K562 (cell line): Measurements from ENCODE around the gene PON1. TPM values are rescaled to one million over a fixed set of nuclear protein-coding genes. Genes with fewer than 3 reads are reported as not detected.
A peak's percentile ranks its signal among the peaks of the same experiment; 100 is the strongest.

Source experiments
- ATAC-seq: fragments of 200-7000 bp; cut with Tn5 transposase; 3 replicates; pipeline ENCODE4 v1.9.1; 2020; ENCODE audit warnings: moderate library complexity
- BruUV-seq: library from RNA; stranded (reverse); fragments of 400-500 nt; replicated peaks from 2 replicates; lab custom pipeline; 2021; lab: Mats Ljungman, UMichigan
- CTCF ChIA-PET: fragments of 300-600 bp; formaldehyde crosslinking; extraction: SDS; loops from one replicate; lab custom pipeline; 2021; ENCODE audit warnings: low intra/inter-chr PET ratio; lab: Yijun Ruan, JAX
- POLR2A ChIA-PET: fragments of 300-600, 350-650 bp; sonication (Branson Sonifier 250); formaldehyde crosslinking; extraction: SDS; loops from one replicate; lab custom pipeline; 2021; ENCODE audit warnings: antibody characterized with exemption, inconsistent platforms; lab: Yijun Ruan, JAX
- DNase-seq, 4 experiments: peaks; one replicate each; pipeline versions ENCODE4 v3.0.0 to v3.0.0-alpha.2; 2011 to 2018; ENCODE audit warnings: low spot score in 3 of 4, mixed read lengths in 3 of 4; ENCODE audit errors: extremely low read depth in 1 of 4
- FAIRE-seq: peaks from 2 replicates; lab custom pipeline; 2011; peaks lifted over from hg19 to GRCh38; lab: Jason Lieb, UNC
- H2AFZ ChIP-seq: 2 replicates; pipeline ENCODE4 v1.6.0; 2011; ENCODE audit warnings: low read depth, low read length, control low read depth, inconsistent platforms
- H3K27ac ChIP-seq: fragments of 200-600 bp; 3 replicates; pipeline ENCODE4 v1.8.0; 2011; ENCODE audit warnings: low read depth, mild to moderate bottlenecking, control low read depth, inconsistent platforms, low read length, moderate library complexity, mixed read lengths; ENCODE audit errors: extremely low read depth
- H3K27me3 ChIP-seq, 2 experiments: fragments of 300-600 bp in 1 of 2; 2 replicates in 1 of 2; 3 replicates in 1 of 2; pipeline versions ENCODE4 v1.6.0 to v1.8.0; 2011; ENCODE audit warnings: inconsistent platforms in 2 of 2, low read length in 2 of 2, mild to moderate bottlenecking in 1 of 2, mixed read lengths in 1 of 2, moderate library complexity in 1 of 2; ENCODE audit not compliant: control insufficient read depth in 2 of 2, insufficient read depth in 2 of 2
- H3K36me3 ChIP-seq: fragments of 300-600 bp; 3 replicates; pipeline ENCODE4 v1.8.0; 2011; ENCODE audit warnings: mild to moderate bottlenecking, low read length, inconsistent platforms; ENCODE audit not compliant: control insufficient read depth, insufficient read depth
- H3K4me1 ChIP-seq, 2 experiments: fragments of 200-600 bp in 1 of 2; replicated peaks in 1 of 2; 2 replicates in 1 of 2; 3 replicates in 1 of 2; pipeline versions ENCODE4 v1.5.1 to v1.8.0; 2011; ENCODE audit warnings: inconsistent platforms in 2 of 2, low read length in 2 of 2, mild to moderate bottlenecking in 1 of 2, mixed read lengths in 1 of 2, moderate library complexity in 1 of 2; ENCODE audit not compliant: control insufficient read depth in 2 of 2, insufficient read depth in 2 of 2
- H3K4me2 ChIP-seq: 2 replicates; pipeline ENCODE4 v1.6.1; 2011; ENCODE audit warnings: low read length, control low read depth, inconsistent platforms, mixed read lengths; ENCODE audit not compliant: insufficient read depth
- H3K4me3 ChIP-seq: fragments of 200-600 bp; sonication (generic), shearing (Covaris generic); 2 replicates; pipeline ENCODE4 v1.5.1; 2016; ENCODE audit warnings: control low read depth, inconsistent platforms
- H3K79me2 ChIP-seq: fragments of 200-600 bp; 3 replicates; pipeline ENCODE4 v1.8.0; 2011; ENCODE audit warnings: low read length, inconsistent platforms; ENCODE audit not compliant: control insufficient read depth, insufficient read depth
- H3K9ac ChIP-seq, 2 experiments: 2 replicates each; pipeline versions ENCODE4 v1.6.0 to v1.6.1; 2011; ENCODE audit warnings: low read depth in 2 of 2, low read length in 2 of 2, control low read depth in 1 of 2, inconsistent platforms in 1 of 2, mild to moderate bottlenecking in 1 of 2, mixed read lengths in 1 of 2; ENCODE audit not compliant: insufficient read depth in 1 of 2
- H3K9me1 ChIP-seq: one replicate; pipeline ENCODE4 v1.6.0; 2011; ENCODE audit warnings: inconsistent platforms, mild to moderate bottlenecking, low read length, moderate library complexity; ENCODE audit not compliant: control insufficient read depth, insufficient read depth
- H3K9me3 ChIP-seq: replicated peaks from 2 replicates; pipeline ENCODE4 v1.5.1; 2011; ENCODE audit warnings: low read depth, low read length, inconsistent platforms; ENCODE audit not compliant: control insufficient read depth, insufficient read depth
- H4K20me1 ChIP-seq: replicated peaks from 2 replicates; pipeline ENCODE4 v1.6.1; 2011; ENCODE audit warnings: low read length, inconsistent platforms, mixed read lengths; ENCODE audit not compliant: control insufficient read depth, insufficient read depth
- ATF7 ChIP-seq: fragments of 450-650 bp; IDR thresholded peaks from 2 replicates; pipeline ENCODE4 v1.7.1; 2014; ENCODE audit warnings: mild to moderate bottlenecking, moderate library complexity
- KAT7 ChIP-seq: sonication (generic); formaldehyde crosslinking; IDR thresholded peaks from 2 replicates; pipeline ENCODE4 v1.8.0; 2022; ENCODE audit warnings: missing genetic modification reagents, mild to moderate bottlenecking, borderline replicate concordance
- KAT8 ChIP-seq: fragments of 450-650 bp; IDR thresholded peaks from 2 replicates; pipeline ENCODE4 v1.6.1; 2016; ENCODE audit warnings: low read depth, mild to moderate bottlenecking
- MEIS2 ChIP-seq: fragments of 450-650 bp; IDR thresholded peaks from 2 replicates; pipeline ENCODE4 v1.6.1; 2014; ENCODE audit warnings: mild to moderate bottlenecking; ENCODE audit not compliant: partially characterized antibody
- TCF3 ChIP-seq: sonication (generic); formaldehyde crosslinking; IDR thresholded peaks from 2 replicates; pipeline ENCODE4 v1.4.0; 2020; ENCODE audit warnings: mild to moderate bottlenecking, missing genetic modification reagents
- TSHZ1 ChIP-seq: fragments of 250-450 bp; sonication (Bioruptor Pico); IDR thresholded peaks from 2 replicates; pipeline ENCODE4 v1.4.0; 2020; ENCODE audit warnings: mild to moderate bottlenecking, moderate library complexity
- ZNF695 ChIP-seq: fragments of 450-650 bp; formaldehyde crosslinking; IDR thresholded peaks from 2 replicates; pipeline ENCODE4 v1.4.0; 2020; ENCODE audit warnings: mild to moderate bottlenecking, moderate library complexity
- WGBS: fragments of 100-300 bp; shearing (Covaris generic); methylation state at CpG from one replicate; pipeline ENCODE4 v1.1.6; 2016; ENCODE audit warnings: low coverage, mixed read lengths; ENCODE audit not compliant: insufficient coverage; ENCODE audit errors: missing lambda C conversion rate; 5-methylcytosine and 5-hydroxymethylcytosine counted together
- in situ Hi-C: fragments of 300-500 bp; cut with MboI; formaldehyde crosslinking; loops from 4 replicates; pipeline ENCODE4 v1.15.0; 2018; ENCODE audit warnings: inconsistent platforms, mixed read lengths
- intact Hi-C: fragments of 100-400 bp; cut with micrococcal nuclease; formaldehyde crosslinking; loops from 2 replicates; pipeline ENCODE4 v1.14.2; 2022
- polyA plus RNA-seq, 8 experiments: library from polyadenylated mRNA; depleted of rRNA in 4 of 8; stranded (reverse) in 5 of 8; unstranded in 3 of 8; fragments of >200 nt; fragmentation: Nextera tagmentation in 2 of 8; fragmentation: Illumina TruSeq in 1 of 8; extraction: Ambion mirVana in 2 of 8; extraction: Trizol in 1 of 8; gene quantifications; 2 replicates each; pipeline versions ENCODE4 v1.2.1 to v1.2.3, GENCODE V29; 2011 to 2014; ENCODE audit warnings: inconsistent platforms in 1 of 8, missing spikeins in 1 of 8
- total RNA-seq, 7 experiments: library from RNA; depleted of rRNA in 6 of 7; stranded (reverse); fragments of >200 nt in 6 of 7; fragmentation: Illumina TruSeq in 2 of 7; extraction: Trizol in 2 of 7; gene quantifications; 2 replicates each; pipeline versions ENCODE4 v1.2.1 to v1.2.3, GENCODE V29; 2011 to 2021; ENCODE audit warnings: low replicate concordance in 1 of 7
- TF ChIP-seq, protein P1 (sequence below): fragments of 450-650 bp; formaldehyde crosslinking; IDR thresholded peaks from 2 replicates; pipeline ENCODE4 v1.4.0; 2020; ENCODE audit warnings: mild to moderate bottlenecking
- TF ChIP-seq, protein P2 (sequence below), 2 experiments: fragments of 450-650 bp; conservative IDR thresholded peaks; 2 replicates each; pipeline ENCODE4 v1.6.1; 2017; ENCODE audit warnings: mild to moderate bottlenecking in 2 of 2, moderate library complexity in 2 of 2
- TF ChIP-seq, protein P3 (sequence below): fragments of 450-650 bp; IDR thresholded peaks from 2 replicates; pipeline ENCODE4 v1.6.1; 2016; ENCODE audit warnings: antibody characterized with exemption
- TF ChIP-seq, protein P4 (sequence below): sonication (generic); formaldehyde crosslinking; IDR thresholded peaks from 2 replicates; pipeline ENCODE4 v1.8.1; 2023; ENCODE audit warnings: mild to moderate bottlenecking, missing genetic modification reagents

PON1 gene
- total and polyA plus RNA-seq, 9 of the 15 experiments (the other 6 are each of a cell fraction or from before 2014, with no cell fraction given) = not detected

- TF ChIP-seq TSHZ1 (CRISPR knock-in tag) = no peak
These were observed 6.4 kb downstream of the PON1 start (continued) for GRCh38 chr7:95317966-95318365.

GRCh38 chr7:95317546-95317945 is 6.8 kb downstream of the PON1 start:
- FAIRE-seq (peak; percentile 80), ATAC-seq (peak; percentile 82), DNase-seq (peak in 2 of 4 experiments; percentile 45 to 53)
- H3K36me3 ChIP-seq = no peaks in the 10 kb centered on the region
- no peak overlapping the region for H3K27ac ChIP-seq
- no peaks in the 10 kb centered on the region for H3K79me2 ChIP-seq
- no peaks in the 10 kb centered on the region for H3K27me3 ChIP-seq
- H3K9ac ChIP-seq = no peak overlapping the region
- ChIA-PET POLR2A (no interaction called here), CTCF (no interaction called here)
- H3K9me1 ChIP-seq = no peaks in the 10 kb centered on the region
- intact Hi-C loops (no loop called here), in situ Hi-C loops (no loop called here)
- BruUV-seq = no TSS peak
- H2AFZ ChIP-seq = no peak overlapping the region
- H3K4me2 ChIP-seq = no peak overlapping the region
- H4K20me1 ChIP-seq = no peaks in the 10 kb centered on the region
- no peaks in the 10 kb centered on the region for H3K9me3 ChIP-seq
- WGBS = 0% methylated on average over 2 of the region's 2 CpGs
- no peak overlapping the region for H3K4me3 ChIP-seq
- H3K4me1 ChIP-seq = no peaks in the 10 kb centered on the region; a peak in 1 of 5 replicates
- TF ChIP-seq, protein P1, sequence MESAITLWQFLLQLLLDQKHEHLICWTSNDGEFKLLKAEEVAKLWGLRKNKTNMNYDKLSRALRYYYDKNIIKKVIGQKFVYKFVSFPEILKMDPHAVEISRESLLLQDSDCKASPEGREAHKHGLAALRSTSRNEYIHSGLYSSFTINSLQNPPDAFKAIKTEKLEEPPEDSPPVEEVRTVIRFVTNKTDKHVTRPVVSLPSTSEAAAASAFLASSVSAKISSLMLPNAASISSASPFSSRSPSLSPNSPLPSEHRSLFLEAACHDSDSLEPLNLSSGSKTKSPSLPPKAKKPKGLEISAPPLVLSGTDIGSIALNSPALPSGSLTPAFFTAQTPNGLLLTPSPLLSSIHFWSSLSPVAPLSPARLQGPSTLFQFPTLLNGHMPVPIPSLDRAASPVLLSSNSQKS (CRISPR knock-in tag) = no peak
- TF ChIP-seq ZNF695 (CRISPR knock-in tag) (no peak), KAT7 (CRISPR knock-in tag) (no peak), TCF3 (CRISPR knock-in tag) (peak; percentile 22; the same call in 1 of the 2 replicates), KAT8 (no peak), MEIS2 (peak; percentile 33), ATF7 (no peak)
- TF ChIP-seq, protein P2, sequence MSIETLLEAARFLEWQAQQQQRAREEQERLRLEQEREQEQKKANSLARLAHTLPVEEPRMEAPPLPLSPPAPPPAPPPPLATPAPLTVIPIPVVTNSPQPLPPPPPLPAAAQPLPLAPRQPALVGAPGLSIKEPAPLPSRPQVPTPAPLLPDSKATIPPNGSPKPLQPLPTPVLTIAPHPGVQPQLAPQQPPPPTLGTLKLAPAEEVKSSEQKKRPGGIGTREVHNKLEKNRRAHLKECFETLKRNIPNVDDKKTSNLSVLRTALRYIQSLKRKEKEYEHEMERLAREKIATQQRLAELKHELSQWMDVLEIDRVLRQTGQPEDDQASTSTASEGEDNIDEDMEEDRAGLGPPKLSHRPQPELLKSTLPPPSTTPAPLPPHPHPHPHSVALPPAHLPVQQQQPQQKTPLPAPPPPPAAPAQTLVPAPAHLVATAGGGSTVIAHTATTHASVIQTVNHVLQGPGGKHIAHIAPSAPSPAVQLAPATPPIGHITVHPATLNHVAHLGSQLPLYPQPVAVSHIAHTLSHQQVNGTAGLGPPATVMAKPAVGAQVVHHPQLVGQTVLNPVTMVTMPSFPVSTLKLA (conservative IDR thresholded peaks at IDR 0.05) = no peak
- TF ChIP-seq, protein P3, sequence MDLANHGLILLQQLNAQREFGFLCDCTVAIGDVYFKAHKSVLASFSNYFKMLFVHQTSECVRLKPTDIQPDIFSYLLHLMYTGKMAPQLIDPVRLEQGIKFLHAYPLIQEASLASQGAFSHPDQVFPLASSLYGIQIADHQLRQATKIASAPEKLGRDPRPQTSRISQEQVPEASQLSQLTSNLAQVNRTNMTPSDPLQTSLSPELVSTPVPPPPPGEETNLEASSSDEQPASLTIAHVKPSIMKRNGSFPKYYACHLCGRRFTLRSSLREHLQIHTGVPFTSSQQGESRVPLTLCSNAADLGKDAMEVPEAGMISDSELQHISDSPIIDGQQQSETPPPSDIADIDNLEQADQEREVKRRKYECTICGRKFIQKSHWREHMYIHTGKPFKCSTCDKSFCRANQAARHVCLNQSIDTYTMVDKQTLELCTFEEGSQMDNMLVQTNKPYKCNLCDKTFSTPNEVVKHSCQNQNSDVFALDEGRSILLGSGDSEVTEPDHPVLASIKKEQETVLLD = no peak
- TF ChIP-seq, protein P4, sequence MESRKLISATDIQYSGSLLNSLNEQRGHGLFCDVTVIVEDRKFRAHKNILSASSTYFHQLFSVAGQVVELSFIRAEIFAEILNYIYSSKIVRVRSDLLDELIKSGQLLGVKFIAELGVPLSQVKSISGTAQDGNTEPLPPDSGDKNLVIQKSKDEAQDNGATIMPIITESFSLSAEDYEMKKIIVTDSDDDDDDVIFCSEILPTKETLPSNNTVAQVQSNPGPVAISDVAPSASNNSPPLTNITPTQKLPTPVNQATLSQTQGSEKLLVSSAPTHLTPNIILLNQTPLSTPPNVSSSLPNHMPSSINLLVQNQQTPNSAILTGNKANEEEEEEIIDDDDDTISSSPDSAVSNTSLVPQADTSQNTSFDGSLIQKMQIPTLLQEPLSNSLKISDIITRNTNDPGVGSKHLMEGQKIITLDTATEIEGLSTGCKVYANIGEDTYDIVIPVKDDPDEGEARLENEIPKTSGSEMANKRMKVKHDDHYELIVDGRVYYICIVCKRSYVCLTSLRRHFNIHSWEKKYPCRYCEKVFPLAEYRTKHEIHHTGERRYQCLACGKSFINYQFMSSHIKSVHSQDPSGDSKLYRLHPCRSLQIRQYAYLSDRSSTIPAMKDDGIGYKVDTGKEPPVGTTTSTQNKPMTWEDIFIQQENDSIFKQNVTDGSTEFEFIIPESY (CRISPR knock-in tag) = no peak
